DMS53 treated with DMSO at 0.1 percent for 48 hours (cell line): Measurements from ENCODE around the gene CCDC24.
A peak's percentile ranks its signal among the peaks of the same experiment; 100 is the strongest.

ENCODE experiments used
- DNase-seq: peaks from one replicate; lab custom pipeline; 2025; ENCODE audit not compliant: unreplicated experiment; lab: John Stamatoyannopoulos, UW

The CCDC24 gene

DNA sequence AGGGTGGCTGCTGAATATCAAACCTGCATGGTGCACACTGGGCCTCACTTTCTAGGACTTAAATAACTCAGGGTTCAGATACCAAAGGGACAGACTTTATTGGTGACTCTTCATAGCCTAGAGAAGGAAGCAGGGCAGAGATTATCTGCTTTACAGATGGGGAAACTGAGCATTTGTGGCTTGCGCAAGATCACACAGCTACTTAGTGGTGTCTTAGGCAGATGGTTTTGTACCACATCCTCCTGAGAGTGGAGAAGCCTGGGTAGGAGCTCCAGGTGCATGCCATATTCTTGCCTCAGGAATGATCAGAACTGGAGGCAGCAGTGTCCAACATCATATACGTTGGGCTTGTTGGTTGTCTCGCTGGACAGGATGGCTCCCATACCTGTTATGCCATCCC, 28.4 kb upstream of the CCDC24 start:
- no peak for DNase-seq

DNA sequence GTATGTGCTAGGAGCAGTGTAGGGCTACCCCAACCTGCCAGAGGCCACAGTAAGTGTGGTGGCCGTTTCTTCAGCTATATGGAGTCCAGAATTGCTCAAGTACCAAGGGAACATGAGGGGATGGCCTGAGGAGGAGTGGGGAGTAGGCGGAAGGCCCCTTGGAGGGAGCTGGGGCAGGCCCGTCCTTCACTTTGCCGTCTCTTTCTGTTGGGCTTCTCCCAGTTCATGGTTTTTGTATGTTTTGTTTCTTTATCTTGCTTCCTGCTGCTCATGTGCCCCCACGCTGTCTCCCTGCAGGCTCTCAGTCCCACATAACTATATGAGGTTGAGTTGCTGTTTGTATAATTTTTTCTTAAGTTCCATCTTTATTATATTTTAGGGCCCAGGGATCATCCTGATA, 27.5 kb upstream of the CCDC24 start:
- DNase-seq: no peak

DNA sequence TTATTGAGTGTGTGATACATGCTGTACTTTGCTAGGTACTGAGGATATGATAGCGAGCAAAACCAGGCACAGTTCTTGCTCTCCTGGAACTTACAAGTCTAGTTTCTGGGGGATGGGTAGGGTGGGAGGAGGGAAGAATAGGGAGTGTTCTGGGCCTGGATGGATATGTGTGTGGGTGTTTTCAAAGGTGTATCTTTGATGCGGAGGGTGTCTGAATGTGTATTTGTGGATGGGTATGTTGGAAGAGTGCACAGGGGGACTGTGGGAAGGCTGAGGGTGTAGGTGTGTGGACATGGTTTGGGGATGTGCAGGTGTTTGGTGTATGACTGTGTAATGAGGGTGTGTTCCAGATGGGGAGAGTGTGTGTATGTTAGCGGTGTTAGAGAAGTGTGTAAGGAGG, 26.1 kb upstream of the CCDC24 start:
- no peak for DNase-seq

- DNase-seq: no peak
Measured at GRCh38 chr1:43968348-43968948, 23.0 kb upstream of the CCDC24 start.

DNA sequence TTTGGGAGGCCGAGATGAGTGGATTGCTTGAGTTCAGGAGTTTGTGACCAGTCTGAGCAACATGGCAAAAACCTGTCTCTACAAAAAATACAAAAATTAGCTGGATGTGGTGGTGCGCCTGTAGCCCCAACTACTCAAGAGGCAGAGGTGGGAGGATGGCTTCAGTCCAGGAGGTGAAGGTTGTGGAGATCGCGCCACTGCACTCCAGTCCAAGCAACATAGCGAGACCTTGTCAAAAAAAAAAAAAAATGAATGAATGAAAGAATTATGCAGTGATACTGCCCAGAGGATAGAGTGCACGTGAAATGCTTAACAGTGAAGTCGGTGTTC, 22.0 kb upstream of the CCDC24 start:
- DNase-seq: no peak

DNA sequence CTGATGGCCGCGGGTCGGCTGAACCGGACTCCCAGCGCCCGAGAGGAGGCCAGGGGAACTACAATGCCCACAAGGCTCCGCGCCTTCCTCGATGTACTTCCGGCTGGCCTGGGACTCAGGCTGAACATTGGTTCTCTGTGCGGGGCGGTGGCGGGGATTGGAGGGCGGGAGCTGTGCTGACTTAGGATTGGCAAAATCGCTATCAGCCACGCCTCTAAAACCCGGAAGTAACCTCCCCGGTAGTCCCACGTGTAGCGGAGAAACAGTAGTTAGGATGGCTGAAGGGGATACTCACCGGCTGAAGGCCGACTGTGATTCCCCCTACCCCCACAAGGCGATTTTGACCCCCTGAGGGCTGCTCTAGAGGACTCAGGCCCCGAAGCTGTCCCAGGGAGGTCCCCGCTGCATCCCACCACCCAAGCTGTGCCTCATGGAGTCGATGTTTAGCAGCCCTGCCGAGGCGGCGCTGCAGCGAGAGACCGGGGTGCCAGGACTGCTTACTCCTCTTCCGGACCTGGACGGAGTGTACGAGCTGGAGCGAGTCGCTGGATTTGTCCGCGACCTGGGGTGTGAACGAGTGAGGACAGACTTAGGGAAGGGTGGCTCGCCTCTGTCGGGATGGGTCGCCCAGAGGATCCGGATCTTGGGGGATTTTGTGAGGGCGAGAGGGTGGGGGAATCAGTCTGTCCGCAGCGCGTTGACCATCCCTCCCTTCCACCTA, 21.5 kb upstream of the CCDC24 start, which contains the start of gene DPH2:
TSS of gene DPH2 (plus strand) at position 265 of the 721 bp plus-strand sequence. CDS start at position 431, 166 bp downstream.
- DNase-seq: peak; percentile 94

DNA sequence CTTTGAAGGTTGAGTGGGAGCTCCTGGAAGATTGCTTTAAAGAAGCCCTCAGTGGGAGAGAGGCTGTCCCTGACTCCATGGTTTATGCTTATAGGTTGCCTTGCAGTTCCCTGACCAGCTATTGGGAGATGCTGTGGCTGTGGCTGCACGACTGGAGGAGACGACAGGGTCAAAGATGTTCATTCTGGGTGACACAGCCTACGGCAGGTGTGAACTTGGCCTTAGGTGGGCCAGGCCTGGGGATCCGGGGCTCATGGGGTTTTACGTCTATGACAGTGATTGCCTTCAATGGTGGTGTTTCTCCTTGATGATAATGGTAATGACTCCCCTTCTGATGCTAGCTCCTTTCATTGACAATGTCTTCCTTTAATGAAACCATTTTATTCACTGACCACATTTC, 20.9 kb upstream of the CCDC24 start:
- DNase-seq: no peak

GRCh38 chr1:43970911-43971310, 20.5 kb upstream of the CCDC24 start:
- DNase-seq: no peak

DNA sequence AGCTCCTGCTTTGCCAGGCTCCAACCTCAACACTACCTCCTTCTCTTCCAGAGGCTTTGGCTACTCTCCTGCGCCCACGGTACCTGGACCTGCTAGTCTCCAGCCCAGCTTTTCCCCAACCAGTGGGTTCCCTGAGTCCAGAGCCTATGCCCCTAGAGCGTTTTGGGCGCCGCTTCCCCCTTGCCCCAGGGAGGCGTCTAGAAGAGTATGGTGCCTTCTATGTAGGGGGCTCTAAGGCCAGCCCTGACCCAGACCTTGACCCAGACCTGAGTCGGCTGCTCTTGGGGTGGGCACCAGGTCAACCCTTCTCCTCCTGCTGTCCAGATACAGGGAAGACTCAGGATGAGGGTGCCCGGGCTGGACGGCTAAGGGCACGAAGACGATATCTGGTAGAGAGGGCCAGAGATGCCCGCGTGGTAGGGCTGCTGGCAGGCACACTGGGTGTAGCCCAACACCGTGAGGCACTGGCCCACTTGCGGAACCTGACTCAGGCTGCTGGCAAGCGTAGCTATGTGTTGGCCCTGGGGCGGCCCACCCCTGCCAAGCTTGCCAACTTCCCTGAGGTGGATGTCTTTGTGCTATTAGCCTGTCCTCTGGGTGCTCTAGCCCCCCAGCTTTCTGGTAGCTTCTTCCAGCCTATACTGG, 19.9 kb upstream of the CCDC24 start:
- no peak for DNase-seq

DNA sequence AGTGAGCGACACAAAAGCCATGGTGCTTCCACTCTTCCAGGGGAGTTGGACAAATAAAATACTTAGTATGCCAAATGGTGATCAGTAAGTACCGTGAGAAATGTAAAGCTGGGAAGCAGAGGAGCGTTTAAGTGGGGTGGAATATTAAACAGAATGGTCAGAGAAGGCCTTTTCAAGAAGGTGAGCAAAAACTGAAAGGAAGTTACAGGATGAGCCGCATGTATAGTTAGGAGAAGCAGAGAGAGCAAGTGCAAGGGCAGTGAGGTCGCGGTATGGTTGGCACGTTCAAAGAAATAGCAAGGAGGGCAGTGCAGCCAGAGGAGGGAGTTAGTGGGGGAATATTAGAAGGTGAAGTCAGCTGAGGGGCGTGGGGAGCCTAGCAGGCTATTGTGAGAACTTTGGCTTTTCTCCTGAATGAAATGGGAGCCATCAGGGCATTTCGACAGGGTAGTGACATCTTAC, 17.4 kb upstream of the CCDC24 start:
- DNase-seq: peak; percentile 48

DNA sequence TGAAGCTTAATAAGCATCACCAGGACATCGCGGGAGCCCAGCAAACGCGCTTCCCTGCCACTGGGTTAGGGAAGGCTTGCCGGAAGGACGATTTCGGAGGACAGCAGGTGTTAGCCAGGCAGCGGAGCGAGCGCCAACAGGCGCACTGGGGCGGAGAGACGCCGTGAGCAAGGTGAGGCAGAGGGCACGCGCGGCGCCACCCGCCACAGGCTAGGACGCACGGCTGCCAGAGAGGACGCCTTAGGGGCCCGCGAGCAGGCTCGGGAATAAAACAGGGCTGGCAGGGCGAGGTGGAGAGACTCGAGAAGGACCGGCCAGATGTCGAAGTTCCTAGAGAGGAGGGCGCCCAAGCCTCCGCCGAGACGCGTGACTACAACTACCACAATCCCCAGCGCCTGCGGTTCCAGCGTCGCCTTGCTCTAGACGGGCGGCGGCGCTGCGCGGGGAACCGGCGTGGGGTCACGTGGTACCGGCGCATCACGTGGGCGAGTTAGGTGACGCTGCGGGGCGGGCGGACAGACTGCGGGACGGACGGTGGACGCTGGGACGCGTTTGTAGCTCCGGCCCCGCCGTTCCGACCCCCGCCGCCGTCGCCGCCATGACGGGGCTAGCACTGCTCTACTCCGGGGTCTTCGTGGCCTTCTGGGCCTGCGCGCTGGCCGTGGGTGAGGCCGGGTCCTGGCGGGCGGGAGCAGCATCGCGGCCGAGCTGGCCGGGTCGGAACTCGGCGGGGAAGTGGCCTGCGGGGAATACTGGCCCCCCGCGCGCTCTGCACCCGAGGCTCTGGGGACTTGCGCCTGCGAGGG, 16.8 kb upstream of the CCDC24 start, which contains the start of gene ATP6V0B:
TSS of gene ATP6V0B (plus strand) at position 518 of the 806 bp plus-strand sequence. CDS start at position 599, 81 bp downstream.
- DNase-seq: peak; percentile 90

- no peak for DNase-seq
Measured at GRCh38 chr1:43975249-43975961, 16.0 kb upstream of the CCDC24 start.

- no peak for DNase-seq
Measured at GRCh38 chr1:43976045-43976444, 15.4 kb upstream of the CCDC24 start.

DNA sequence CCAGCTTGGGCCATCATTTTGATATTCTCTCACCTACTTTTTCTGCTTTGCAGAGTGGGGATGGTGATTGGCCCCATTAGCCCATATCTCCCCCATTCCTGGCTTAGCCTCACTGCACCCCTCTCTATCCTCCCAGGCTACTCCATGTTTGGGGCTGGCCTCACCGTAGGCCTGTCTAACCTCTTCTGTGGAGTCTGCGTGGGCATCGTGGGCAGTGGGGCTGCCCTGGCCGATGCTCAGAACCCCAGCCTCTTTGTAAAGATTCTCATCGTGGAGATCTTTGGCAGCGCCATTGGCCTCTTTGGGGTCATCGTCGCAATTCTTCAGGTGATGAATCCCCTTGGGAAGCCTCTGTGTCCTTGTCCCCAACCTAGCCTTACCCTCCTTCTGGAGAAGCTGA, 14.5 kb upstream of the CCDC24 start:
- no peak for DNase-seq

- no peak for DNase-seq
Measured at GRCh38 chr1:43977376-43978263, 13.8 kb upstream of the CCDC24 start.

GRCh38 chr1:43978264-43978550, 13.2 kb upstream of the CCDC24 start:
- no peak for DNase-seq

- no peak for DNase-seq
Measured at GRCh38 chr1:43978551-43979260, 12.7 kb upstream of the CCDC24 start, which contains the start of gene B4GALT2. TSS of gene B4GALT2 (plus strand) at chr1:43979210. CDS start at chr1:43981161, 1,951 bp downstream.

- DNase-seq: no peak
Measured at GRCh38 chr1:43979261-43979527, 12.2 kb upstream of the CCDC24 start.

DNA sequence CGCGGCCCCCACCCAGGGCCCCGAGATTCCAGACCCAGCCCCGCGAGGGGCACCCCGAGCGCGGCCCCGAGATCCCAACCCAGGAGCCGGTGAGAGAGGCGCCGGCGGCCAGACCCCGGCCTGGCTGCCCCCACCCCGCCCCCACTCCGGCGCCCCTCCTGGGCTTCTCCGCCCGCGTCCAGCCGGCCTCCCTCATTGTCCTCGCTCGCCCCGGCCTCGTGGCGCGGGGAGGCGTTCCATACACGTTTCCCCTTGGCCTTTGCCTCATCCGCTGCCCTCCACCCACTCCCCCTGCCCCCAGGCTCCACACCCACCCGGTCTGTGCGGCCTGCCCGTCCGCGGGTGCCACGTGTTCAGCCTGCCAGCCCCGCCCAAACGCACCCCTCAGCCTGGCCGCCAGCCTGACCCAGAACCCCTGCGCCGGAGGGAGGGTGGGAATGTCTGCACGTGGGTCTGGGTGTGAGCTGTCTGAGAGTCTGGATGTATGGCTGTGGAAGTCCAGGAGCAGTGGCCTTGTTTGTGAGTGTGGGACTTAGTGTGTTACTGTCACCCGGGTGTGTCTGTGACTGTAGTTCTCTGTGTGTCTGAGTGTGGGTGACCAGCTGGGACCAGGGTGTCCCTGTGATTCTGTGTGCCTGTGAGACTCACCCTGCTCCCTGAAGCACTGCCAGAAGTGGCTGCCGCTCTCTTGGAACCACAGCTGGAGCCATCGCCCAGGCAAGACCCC, 11.7 kb upstream of the CCDC24 start:
- DNase-seq: no peak
